ENCODE data around the gene SPAM1. TPM values are rescaled to one million over a fixed set of nuclear protein-coding genes. Genes with fewer than 3 reads are reported as not detected.
"Not testable (repeated sequence)": the region's sequence is repeated elsewhere in the genome, so short reads cannot be mapped to it uniquely, and the experiment has no call there.

The SPAM1 gene
- total RNA-seq, 1 donor from 2014 or later, result not detected

DNA sequence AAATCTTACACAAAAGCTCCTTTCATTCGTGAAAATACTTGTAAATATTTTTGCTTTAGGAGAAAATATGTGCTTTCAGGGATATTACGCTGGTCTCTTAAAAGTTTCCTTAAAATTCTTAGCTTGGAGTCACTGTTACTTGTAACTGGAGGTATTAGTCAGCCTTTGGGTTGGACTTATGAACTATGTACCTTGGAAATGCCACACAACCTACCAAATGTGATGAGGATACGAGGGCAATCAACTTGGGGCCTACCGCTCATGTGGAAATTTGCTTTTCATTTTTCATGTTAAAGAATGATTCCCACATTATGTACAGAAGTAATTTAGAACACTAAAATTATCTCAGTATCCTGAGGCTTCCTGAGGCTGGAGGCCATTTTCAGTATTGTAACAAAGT is 23.1 kb downstream of the SPAM1 start:
- no peak for DNase-seq (ENCODE audit: low read depth)

DNA sequence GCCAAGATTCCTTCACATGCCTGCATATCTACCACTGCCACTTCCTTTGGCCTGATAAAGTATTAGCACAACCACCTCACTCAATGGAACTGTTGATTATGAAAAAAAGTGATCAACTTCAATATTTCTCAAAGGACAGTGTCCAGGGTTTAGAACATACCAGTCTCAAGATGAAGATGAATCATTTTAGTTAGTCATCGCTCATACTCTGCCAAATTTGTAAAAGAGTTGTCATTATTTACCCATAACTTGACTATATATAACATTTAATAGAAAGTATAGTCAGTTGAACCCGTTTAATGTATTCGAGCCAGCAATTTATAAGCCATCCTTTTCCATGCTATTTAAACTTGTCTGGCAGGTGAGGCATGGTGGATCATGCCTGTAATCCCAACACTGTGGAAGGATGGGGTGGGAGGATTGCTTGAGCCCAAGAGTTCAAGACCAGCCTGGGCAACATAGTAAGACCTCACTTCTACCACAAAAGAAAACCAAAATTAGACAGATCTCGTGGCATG is 33.2 kb downstream of the SPAM1 start:
- DNase-seq (ENCODE audit: low read depth), result no peak

DNA sequence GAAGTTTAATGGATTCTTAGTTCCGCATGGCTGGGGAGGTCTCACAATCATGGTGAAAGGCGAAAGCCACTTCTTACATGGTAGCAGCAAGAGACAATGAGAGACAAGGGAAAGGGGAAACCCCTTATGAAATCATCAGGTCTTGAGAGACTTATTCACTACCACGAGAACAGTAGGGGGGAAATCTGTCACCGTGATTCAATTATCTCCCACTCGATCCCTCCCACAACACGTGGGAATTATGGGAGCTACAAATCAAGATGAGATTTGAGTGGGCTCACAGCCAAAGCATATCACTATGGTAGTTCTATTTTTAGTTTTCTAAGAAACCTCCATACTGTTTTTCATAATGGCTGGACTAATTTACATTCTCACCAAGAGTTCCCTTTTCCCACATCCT is 36.7 kb downstream of the SPAM1 start:
- DNase-seq (ENCODE audit: low read depth), result peak; percentile 24

DNA sequence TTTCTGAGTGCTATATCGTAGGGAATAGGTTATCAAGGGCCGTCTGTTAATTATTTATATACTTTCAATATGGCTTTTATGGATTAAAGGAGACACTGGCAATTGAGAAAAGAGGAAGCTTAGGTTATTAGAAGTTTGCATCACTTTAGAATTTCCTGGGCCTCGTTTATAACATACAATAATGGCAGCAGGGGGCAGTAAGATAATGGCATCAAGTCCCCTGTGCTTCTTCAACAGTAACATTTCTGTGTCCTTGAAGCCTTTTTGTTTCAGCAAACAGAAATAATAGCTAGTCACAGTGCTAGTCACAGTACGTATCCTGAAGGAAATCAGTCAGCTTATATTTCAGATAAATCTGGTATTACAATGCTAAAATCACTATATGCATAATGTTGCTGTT is 41.9 kb downstream of the SPAM1 start:
- no peak for DNase-seq (ENCODE audit: low read depth)

DNA sequence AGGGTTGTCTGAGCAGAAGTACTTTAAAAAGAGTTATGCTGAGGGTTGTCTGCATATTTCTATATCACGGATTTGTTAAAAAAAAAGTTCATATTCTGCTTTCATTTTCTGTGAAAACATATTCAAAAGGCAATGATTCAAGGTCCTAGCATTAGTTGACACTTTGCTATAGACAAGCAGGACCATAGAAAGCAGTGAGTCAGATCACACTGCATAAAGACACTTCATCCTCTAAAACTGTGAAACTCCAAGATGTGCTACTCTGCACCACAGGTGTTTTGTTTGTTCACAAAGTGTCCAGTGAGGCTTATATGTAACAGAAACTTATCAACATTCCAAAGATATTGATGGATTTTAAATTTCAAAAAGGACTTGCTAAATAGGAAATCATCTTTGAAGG is 47.0 kb downstream of the SPAM1 start:
- no peak for DNase-seq (ENCODE audit: low read depth)

DNA sequence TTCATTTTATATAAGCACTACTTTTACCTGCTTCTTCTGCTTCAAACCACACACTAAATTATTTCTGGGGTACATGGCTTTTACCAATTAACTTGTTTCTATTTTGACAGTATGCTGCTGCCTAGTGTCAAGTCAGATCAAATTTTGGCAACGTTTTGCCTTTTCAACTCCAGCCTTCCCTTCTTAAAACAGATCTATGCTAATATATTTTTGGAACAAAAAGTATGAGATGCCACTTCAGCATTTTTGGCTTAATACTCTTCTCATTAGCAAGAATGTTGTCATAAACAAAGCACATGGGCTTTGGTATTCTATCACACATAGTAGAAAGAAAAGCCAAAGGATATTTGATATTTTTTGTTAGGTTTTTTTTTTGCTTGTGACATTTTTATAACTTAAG is 47.8 kb downstream of the SPAM1 start:
- no peak for DNase-seq (ENCODE audit: low read depth)

DNA sequence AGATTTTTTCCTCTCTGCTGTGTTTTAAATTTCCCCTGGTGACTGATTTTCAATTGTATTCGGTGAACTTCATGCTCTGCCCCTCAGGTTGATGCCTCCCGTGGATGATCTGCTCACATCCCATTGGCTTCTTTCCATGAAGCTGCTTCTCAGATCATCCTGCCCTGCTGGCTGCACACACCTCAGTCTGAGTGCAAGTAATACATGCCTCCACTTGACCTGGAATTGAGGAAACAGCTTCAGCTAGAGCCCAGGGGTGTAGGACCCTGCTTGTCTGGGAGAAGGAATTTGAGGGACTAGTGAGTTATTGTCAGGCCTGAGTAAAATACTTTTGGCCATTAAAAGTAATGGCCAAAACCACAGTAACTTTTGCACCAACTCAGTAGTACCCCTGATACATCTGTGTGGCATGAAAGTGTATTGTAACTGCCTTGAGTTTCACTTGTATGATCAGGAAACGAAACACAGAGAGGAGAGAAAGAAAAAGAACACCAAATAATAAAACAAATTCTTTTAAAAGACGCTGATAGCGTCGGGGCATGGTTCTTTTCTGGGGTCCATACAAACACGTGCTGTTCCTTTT is 49.4 kb downstream of the SPAM1 start:
- no peak for DNase-seq (ENCODE audit: low read depth)

DNA sequence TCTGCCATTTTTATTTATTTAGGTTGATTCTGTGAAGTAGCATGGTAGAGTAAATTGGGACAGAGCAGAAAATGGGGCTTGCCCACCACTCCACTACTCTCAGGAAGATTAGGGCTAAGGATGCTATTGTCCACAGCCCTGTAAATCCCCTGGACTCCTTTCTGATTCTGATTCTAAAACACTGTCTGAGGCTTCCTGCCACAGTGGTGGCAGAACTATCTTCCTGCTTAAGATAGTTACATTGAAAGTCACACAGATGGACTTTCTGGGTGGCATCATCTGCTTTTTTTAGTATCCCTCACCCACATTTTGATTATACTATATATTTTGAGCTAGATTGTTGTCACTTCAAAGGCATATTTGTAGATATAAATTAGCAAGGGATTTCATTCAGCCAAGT is 50.0 kb downstream of the SPAM1 start:
- no peak for DNase-seq (ENCODE audit: low read depth)

DNA sequence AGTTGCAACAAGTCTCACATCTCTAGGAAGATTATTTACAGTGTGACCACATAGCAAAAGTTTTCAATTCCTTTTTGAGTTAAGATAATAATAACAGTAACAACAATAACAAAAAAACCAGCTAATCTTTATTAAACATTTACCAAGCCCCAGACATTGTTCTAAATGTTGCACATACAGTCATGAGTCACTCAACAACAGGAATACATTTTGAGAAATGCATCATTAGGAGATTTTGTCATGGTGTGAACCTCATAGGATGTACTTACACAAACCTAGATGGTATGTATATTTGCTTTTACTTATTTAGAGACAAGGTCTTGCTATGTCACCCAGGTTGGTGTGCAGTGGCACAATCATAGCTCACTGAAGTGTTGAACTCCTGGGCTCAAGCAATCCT is 52.0 kb downstream of the SPAM1 start:
- no peak for DNase-seq (ENCODE audit: low read depth)

DNA sequence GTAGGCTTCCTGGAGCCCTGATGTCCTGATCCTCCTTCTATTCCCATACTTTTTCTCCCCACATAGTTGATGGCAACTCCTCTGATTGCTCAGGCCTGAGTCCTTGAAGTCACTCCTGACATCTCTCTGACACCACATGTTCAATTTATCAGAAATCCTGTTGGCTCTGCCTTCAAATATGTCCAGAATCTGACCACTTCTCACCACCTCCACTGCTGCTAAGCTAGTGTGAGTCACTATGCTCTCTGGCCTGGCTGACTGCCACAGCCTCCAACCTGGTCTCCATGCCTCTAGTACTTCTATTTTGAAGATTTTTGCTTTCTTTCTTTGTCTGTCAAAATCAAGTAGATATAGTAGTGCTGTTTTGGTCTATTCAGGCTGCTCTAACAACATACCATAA is 54.8 kb downstream of the SPAM1 start:
- DNase-seq (ENCODE audit: low read depth), result no peak

DNA sequence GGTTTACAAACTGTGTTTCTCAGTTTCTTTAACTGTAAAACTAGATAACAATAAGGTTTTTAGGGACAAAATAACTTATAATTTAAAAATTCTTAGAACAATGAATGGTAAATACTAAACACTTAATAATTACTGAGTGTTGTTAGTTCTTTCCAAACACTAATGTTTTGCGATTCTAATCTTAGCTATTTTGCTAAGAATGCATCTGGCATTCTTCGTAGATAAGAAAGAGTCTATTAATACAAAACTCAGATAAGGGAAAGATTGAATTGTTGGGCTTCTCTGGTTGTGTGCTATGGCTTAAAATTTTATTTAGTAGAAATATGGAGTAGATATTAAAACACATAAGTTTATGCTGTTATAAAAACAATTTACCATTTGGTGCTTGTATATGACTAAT is 62.4 kb downstream of the SPAM1 start:
- DNase-seq (ENCODE audit: low read depth), result no peak

DNA sequence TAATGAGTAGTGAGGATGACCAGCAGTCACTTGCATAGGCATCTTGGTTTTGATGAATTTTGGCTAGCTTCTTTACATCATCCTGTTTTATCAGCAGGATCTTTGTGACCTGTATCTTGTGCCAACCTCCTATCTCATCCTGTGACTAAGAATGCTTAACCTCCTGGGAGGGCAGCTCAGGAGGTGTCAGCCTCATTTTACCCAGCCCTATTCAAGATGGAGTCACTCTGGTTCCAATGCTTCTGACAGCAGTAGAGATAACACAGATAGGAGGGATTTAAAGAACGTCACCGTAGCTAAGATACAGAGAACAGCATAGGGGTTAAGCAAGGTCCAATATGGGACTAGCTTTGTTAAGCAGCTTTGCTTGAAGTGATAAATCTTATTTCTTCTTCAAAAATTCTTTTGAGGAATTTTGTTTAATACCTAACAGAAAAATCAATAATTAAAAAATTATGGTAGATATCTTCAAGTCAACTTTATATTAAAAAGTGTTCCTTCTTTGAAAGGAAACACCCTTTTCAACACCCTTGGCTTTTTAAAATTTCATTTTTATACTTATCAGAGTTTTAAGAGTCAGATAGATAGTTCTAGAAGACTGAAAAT is 68.0 kb downstream of the SPAM1 start:
- no peak for DNase-seq (ENCODE audit: low read depth)

DNA sequence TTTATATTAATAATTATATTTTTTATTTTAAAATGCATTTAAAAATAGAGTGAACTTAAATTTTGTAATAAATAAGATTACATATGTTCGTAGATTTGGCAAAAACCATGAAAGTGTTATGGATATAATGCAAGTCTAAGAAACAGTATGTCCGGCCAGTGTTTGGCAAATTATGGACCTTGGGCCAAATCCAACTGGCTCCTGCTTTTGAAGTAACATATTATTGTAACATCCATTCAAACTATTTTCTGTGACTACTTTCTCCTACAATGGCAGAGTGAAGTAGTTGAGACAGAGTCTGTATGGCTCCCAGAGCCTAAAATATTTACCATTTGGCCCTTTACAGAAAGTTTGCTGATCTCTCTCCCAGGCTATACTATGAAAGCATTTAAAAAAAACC is 69.0 kb downstream of the SPAM1 start:
- DNase-seq (ENCODE audit: low read depth), result no peak

DNA sequence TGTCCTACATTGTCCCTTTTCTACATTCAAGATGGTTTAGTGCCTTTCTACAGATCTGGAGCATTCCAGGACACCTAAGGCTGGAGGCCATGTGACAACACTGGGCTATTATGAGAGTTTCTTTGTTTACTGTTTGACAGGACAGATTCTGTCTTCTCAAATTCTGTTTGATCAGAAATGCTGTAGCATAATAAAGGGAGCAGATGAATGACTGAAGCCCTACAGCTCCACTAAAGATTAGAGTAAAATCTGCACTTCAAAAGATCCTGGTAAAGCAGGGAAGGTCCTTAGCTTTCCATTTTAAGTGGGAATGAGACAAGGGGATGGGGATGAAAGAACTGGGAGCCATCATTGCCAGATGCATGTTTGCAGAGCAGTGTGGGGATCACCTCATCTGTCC is 69.4 kb downstream of the SPAM1 start:
- no peak for DNase-seq (ENCODE audit: low read depth)

DNA sequence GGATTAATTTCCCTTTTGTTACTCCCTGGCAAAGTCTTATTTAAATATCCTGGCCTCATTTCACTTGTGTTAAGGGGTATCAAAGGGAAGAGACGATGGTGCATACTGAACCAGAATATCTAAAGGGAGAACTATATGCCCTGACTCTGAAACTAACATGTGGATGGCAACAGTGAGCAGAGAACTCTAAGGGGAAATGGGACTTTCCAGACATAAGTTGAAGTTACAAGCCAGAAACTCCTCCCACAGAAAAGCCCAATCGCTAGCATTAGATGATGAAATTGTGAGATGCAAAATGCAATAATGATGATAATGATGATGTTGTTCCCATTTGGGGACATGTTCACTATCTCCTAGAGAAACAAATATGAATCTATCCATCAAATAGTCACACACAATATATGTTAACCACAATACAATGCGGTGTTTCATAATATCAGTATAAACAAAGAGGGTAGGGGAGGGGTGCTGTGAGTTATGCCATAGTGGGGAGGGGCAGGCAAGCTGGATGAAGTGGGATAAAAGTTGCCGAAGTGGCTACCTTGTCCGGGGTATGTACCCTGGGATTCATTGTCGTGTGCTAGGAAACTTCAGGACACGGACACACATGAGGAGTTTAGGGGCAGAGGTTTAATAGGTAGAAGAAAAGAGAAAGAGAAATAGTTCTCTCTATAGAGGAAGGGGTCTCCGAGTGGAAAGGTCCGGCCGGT is 70.7 kb downstream of the SPAM1 start:
- DNase-seq (ENCODE audit: low read depth), result no peak

DNA sequence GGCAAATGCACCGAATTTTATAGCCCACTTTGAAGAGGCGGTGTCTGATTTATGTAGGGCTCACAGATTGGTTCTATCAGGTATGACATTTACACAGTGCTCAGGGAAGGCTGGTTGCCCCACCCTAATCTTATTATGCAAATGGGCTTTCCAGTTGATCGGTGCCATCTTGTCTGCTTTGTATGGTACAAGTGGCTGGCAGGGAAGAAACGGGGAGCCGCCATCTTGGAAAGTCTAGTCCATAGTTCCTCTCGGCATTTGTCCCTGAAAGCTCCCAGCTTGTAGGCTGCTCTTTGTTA is 71.2 kb downstream of the SPAM1 start:
- no peak for DNase-seq (ENCODE audit: low read depth)

DNA sequence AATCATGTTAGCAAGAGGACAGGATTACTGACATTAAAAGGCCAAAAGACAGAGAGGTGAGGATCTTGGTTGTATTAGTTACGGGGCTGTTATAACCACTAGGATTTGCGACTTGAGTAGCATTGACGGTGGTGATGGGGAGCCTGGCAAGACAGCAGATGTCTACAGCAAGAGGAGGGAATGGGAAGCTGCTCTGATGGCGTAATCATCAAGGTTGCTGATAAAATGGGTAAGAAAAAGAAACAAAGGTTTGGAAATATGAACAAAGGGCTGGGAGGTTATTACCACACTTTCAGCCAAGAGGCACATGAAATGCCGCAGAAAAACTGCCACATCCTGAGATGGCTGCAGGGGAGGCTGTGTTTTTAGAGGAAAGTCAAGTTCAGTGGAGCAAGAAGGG is 73.9 kb downstream of the SPAM1 start:
- no peak for DNase-seq (ENCODE audit: low read depth)

DNA sequence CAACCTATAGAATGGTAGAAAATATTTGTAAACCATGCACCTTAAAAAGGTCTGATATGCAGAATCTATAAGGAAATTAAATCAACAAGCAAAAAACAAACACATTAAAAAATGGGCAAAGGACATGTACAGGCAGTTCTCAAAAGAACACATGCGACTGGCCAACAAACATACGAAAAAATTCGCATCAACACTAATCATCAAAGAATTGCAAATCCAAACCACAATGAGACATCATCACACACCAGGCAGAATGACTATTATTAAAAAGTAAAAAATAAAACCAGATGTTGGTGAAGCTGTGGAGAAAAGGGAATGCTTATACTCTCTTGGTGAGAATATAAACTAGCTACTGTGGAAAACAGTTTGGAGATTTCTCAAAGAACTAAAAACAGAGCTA is 74.7 kb downstream of the SPAM1 start:
- no peak for DNase-seq (ENCODE audit: low read depth)

DNA sequence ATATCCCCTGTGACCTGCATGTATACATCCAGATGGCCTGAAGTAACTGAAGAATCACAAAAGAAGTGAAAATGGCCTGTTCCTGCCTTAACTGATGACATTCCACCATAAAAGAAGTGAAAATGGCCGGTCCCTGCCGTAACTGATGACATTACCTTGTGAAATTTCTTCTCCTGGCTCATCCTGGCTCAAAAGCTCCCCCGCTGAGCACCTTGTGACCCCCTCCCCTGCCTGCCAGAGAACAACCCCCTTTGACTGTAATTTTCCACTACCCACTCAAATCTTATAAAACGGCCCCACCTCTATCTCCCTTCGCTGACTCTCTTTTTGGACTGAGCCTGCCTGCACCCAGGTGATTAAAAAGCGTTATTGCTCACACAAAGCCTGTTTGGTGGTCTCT is 83.3 kb downstream of the SPAM1 start:
- DNase-seq (ENCODE audit: low read depth), result not testable (repeated sequence)

DNA sequence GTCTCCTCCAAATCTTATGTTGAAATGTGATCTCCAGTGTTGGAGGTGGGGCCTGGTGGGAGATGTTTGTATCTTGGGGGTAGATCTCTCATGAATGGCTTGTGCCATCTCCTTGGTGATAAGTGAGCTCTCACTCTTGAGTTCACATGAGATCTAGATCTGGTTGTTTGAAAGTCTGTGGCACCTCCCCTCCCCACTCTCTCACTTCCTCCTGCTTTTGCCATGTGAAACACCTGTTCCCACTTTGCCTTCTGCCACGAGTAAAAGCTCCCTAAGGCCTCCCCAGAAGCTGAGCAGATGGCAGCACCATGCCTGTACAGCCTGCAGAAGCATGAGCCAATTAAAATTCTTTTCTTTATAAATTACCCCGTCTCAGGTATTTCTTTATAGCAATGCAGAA is 84.3 kb downstream of the SPAM1 start:
- no peak for DNase-seq (ENCODE audit: low read depth)

All from myocyte (in vitro differentiated cells).